GM13977 (cell line): ENCODE data around the gene HRH1.

Experiments used
- DNase-seq: peaks from one replicate; pipeline ENCODE4 v3.0.0; 2012; ENCODE audit warnings: low spot score
- in situ Hi-C: fragments of 300-500 bp; cut with MboI; formaldehyde crosslinking; loops from one replicate; pipeline ENCODE4 v1.12.0; 2022; ENCODE audit warnings: low sequenced_read_pairs, low pct_unique_long_range_greater_than_20kb, mixed read lengths, inconsistent platforms; ENCODE audit not compliant: unreplicated experiment
- TF ChIP-seq, protein P1 (sequence below): IDR thresholded peaks from 2 replicates; pipeline ENCODE4 v1.5.1; 2012; ENCODE audit warnings: mild to moderate bottlenecking, control low read depth; ENCODE audit not compliant: insufficient read depth; ENCODE audit errors: extremely low read depth, missing control alignments

Gene HRH1

DNA sequence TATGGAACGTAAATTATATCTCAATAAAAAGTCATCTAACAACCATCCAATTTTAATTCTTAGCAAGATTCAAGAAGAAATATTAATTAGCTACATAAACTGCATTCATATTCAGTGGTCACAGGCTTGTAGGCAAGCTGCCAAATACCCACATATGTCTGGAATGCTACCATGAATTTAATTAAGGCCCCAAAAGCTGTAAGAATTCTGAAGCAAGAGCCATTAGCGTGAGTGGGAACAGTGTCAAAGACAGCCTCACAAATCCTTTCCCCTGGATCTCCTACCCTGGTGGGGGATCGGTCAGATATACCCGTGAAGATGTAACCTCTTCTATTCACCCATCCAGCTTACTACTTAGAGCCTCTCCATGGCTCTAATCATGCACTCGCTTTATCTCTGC is 157.9 kb downstream of the HRH1 start:
- in situ Hi-C loops: no loop called here
- no peak for DNase-seq
- TF ChIP-seq, protein P1, sequence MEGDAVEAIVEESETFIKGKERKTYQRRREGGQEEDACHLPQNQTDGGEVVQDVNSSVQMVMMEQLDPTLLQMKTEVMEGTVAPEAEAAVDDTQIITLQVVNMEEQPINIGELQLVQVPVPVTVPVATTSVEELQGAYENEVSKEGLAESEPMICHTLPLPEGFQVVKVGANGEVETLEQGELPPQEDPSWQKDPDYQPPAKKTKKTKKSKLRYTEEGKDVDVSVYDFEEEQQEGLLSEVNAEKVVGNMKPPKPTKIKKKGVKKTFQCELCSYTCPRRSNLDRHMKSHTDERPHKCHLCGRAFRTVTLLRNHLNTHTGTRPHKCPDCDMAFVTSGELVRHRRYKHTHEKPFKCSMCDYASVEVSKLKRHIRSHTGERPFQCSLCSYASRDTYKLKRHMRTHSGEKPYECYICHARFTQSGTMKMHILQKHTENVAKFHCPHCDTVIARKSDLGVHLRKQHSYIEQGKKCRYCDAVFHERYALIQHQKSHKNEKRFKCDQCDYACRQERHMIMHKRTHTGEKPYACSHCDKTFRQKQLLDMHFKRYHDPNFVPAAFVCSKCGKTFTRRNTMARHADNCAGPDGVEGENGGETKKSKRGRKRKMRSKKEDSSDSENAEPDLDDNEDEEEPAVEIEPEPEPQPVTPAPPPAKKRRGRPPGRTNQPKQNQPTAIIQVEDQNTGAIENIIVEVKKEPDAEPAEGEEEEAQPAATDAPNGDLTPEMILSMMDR: no peak
